Skeletal muscle satellite cell (primary cell): ENCODE measurements around the gene KIF9.
"Not testable (repeated sequence)": the region's sequence is repeated elsewhere in the genome, so short reads cannot be mapped to it uniquely, and the experiment has no call there.

Experiments
- H3K27me3 ChIP-seq: 2 replicates; pipeline ENCODE4 v1.7.0; 2013; ENCODE audit warnings: low read length; ENCODE audit not compliant: control insufficient read depth, insufficient read depth
- H3K36me3 ChIP-seq: 2 replicates; pipeline ENCODE4 v1.7.0; 2013; ENCODE audit warnings: mild to moderate bottlenecking, control low read depth, low read length; ENCODE audit not compliant: insufficient read depth
- H3K4me1 ChIP-seq: 2 replicates; pipeline ENCODE4 v1.7.0; 2013; ENCODE audit warnings: low read length; ENCODE audit not compliant: control insufficient read depth, insufficient read depth
- H3K4me2 ChIP-seq: 2 replicates; pipeline ENCODE4 v1.7.0; 2013; ENCODE audit warnings: mild to moderate bottlenecking, low read length
- H3K4me3 ChIP-seq: 2 replicates; pipeline ENCODE4 v1.7.0; 2013; ENCODE audit warnings: low read length
- H3K9ac ChIP-seq: 2 replicates; pipeline ENCODE4 v1.7.0; 2013; ENCODE audit warnings: mild to moderate bottlenecking, low read depth, low read length, moderate library complexity
- H3K9me3 ChIP-seq: replicated peaks from 2 replicates; pipeline ENCODE4 v1.7.0; 2013; ENCODE audit warnings: mild to moderate bottlenecking, control low read depth, low read length

Gene KIF9

GRCh38 chr3:47244531-47245100 is 38.0 kb downstream of the KIF9 start:
- H3K27me3 ChIP-seq: no peaks in the 10 kb centered on the region
- H3K4me2 ChIP-seq: no peak overlapping the region
- no peak overlapping the region for H3K9ac ChIP-seq
- no peaks in the 10 kb centered on the region for H3K36me3 ChIP-seq
- H3K4me3 ChIP-seq: no peak overlapping the region
- no peaks in the 10 kb centered on the region for H3K4me1 ChIP-seq
- no peaks in the 10 kb centered on the region for H3K9me3 ChIP-seq

- Histone ChIP-seq H3K27me3 (no peaks in the 10 kb centered on the region), H3K4me3 (no peak overlapping the region), H3K4me1 (no peaks in the 10 kb centered on the region), H3K4me2 (no peak overlapping the region), H3K9me3 (no peaks in the 10 kb centered on the region), H3K9ac (no peak overlapping the region), H3K36me3 (no peaks in the 10 kb centered on the region)
Measured at GRCh38 chr3:47243419-47244147, 39.0 kb downstream of the KIF9 start.

- H3K36me3 ChIP-seq: no peaks in the 10 kb centered on the region
Measured at GRCh38 chr3:47239929-47240328, 42.7 kb downstream of the KIF9 start.

GRCh38 chr3:47238017-47238416 is 44.6 kb downstream of the KIF9 start:
- Histone ChIP-seq H3K4me1 (no peaks in the 10 kb centered on the region), H3K36me3 (no peaks in the 10 kb centered on the region), H3K4me3 (no peak overlapping the region), H3K27me3 (no peaks in the 10 kb centered on the region), H3K9me3 (no peaks in the 10 kb centered on the region), H3K9ac (no peak overlapping the region), H3K4me2 (no peak overlapping the region)

More at GRCh38 chr3:47239929-47240328, 42.7 kb downstream of the KIF9 start:
- H3K27me3 ChIP-seq: no peaks in the 10 kb centered on the region
- no peaks in the 10 kb centered on the region for H3K4me1 ChIP-seq
- no peak overlapping the region for H3K4me2 ChIP-seq
- no peaks in the 10 kb centered on the region for H3K9me3 ChIP-seq
- H3K9ac ChIP-seq: no peak overlapping the region
- H3K4me3 ChIP-seq: no peak overlapping the region

GRCh38 chr3:47228088-47228487 is 54.5 kb downstream of the KIF9 start:
- no peaks in the 10 kb centered on the region for H3K4me1 ChIP-seq
- no peaks in the 10 kb centered on the region for H3K27me3 ChIP-seq
- no peak overlapping the region for H3K9ac ChIP-seq
- H3K9me3 ChIP-seq: no peaks in the 10 kb centered on the region
- no peak overlapping the region for H3K4me3 ChIP-seq
- no peak overlapping the region for H3K4me2 ChIP-seq
- H3K36me3 ChIP-seq: no peaks in the 10 kb centered on the region

GRCh38 chr3:47227678-47228077 is 54.9 kb downstream of the KIF9 start:
- no peaks in the 10 kb centered on the region for H3K27me3 ChIP-seq
- no peak overlapping the region for H3K4me2 ChIP-seq
- H3K4me1 ChIP-seq: no peaks in the 10 kb centered on the region
- no peaks in the 10 kb centered on the region for H3K36me3 ChIP-seq
- no peaks in the 10 kb centered on the region for H3K9me3 ChIP-seq
- H3K4me3 ChIP-seq: no peak overlapping the region
- no peak overlapping the region for H3K9ac ChIP-seq

GRCh38 chr3:47225310-47225906 is 57.2 kb downstream of the KIF9 start:
- Histone ChIP-seq H3K4me2 (no peak overlapping the region), H3K36me3 (no peaks in the 10 kb centered on the region), H3K27me3 (no peaks in the 10 kb centered on the region), H3K9me3 (no peaks in the 10 kb centered on the region), H3K4me3 (no peak overlapping the region), H3K9ac (no peak overlapping the region), H3K4me1 (no peaks in the 10 kb centered on the region)

- H3K9me3 ChIP-seq: no peaks in the 10 kb centered on the region
Measured at GRCh38 chr3:47223755-47224154, 58.8 kb downstream of the KIF9 start.

GRCh38 chr3:47221798-47222197 is 60.8 kb downstream of the KIF9 start:
- no peaks in the 10 kb centered on the region for H3K36me3 ChIP-seq
- no peak overlapping the region for H3K4me2 ChIP-seq
- H3K4me3 ChIP-seq: no peak overlapping the region
- no peaks in the 10 kb centered on the region for H3K4me1 ChIP-seq
- H3K27me3 ChIP-seq: no peaks in the 10 kb centered on the region
- no peak overlapping the region for H3K9ac ChIP-seq
- no peaks in the 10 kb centered on the region for H3K9me3 ChIP-seq

More at GRCh38 chr3:47223755-47224154, 58.8 kb downstream of the KIF9 start:
- Histone ChIP-seq H3K9ac (no peak overlapping the region), H3K4me1 (no peaks in the 10 kb centered on the region), H3K4me2 (no peak overlapping the region), H3K4me3 (no peak overlapping the region), H3K27me3 (no peaks in the 10 kb centered on the region), H3K36me3 (no peaks in the 10 kb centered on the region)

- Histone ChIP-seq H3K36me3 (no peaks in the 10 kb centered on the region), H3K4me2 (no peak overlapping the region), H3K27me3 (no peaks in the 10 kb centered on the region), H3K9ac (no peak overlapping the region), H3K9me3 (no peaks in the 10 kb centered on the region), H3K4me3 (no peak overlapping the region), H3K4me1 (no peaks in the 10 kb centered on the region)
Measured at GRCh38 chr3:47210863-47211405, 71.7 kb downstream of the KIF9 start.

- H3K27me3 ChIP-seq, H3K4me1 ChIP-seq, H3K4me2 ChIP-seq, H3K9me3 ChIP-seq, H3K4me3 ChIP-seq, H3K36me3 ChIP-seq, H3K9ac ChIP-seq: not testable (repeated sequence)
Measured at GRCh38 chr3:47206022-47206421, 76.6 kb downstream of the KIF9 start.
